Bronchial epithelial cell (primary cell): ENCODE measurements around the gene ESPN. TPM values are rescaled to one million over a fixed set of nuclear protein-coding genes. Genes with fewer than 3 reads are reported as not detected.

Experiments
- DNase-seq: peaks from one replicate; pipeline ENCODE4 v3.0.0-alpha.2; 2010; ENCODE audit warnings: low read depth
- FAIRE-seq: peaks from 2 replicates; lab custom pipeline; 2011; peaks lifted over from hg19 to GRCh38; lab: Jason Lieb, UNC
- H3K27me3 ChIP-seq: 2 replicates; pipeline ENCODE4 v1.5.1; 2011; ENCODE audit warnings: low read length; ENCODE audit not compliant: control insufficient read depth, insufficient read depth
- H3K36me3 ChIP-seq: 2 replicates; pipeline ENCODE4 v1.5.1; 2011; ENCODE audit warnings: low read length; ENCODE audit not compliant: control insufficient read depth, insufficient read depth
- H3K4me3 ChIP-seq: 2 replicates; pipeline ENCODE4 v1.5.1; 2011; ENCODE audit warnings: mild to moderate bottlenecking, low read depth, low read length, control low read depth
- total RNA-seq: library from RNA; depleted of rRNA; stranded (reverse); fragments of >200 nt; gene quantifications from 2 replicates; pipeline ENCODE4 v1.2.1, GENCODE V29; 2014
- TF ChIP-seq, protein P1 (sequence below): IDR thresholded peaks from 2 replicates; pipeline ENCODE4 v1.5.1; 2011; ENCODE audit warnings: mild to moderate bottlenecking, moderate library complexity, low read length, control low read depth, inconsistent platforms; ENCODE audit not compliant: insufficient read depth, severe bottlenecking

The ESPN gene
- total RNA-seq, 1 donor from 2014 or later = 4.5 TPM

DNA sequence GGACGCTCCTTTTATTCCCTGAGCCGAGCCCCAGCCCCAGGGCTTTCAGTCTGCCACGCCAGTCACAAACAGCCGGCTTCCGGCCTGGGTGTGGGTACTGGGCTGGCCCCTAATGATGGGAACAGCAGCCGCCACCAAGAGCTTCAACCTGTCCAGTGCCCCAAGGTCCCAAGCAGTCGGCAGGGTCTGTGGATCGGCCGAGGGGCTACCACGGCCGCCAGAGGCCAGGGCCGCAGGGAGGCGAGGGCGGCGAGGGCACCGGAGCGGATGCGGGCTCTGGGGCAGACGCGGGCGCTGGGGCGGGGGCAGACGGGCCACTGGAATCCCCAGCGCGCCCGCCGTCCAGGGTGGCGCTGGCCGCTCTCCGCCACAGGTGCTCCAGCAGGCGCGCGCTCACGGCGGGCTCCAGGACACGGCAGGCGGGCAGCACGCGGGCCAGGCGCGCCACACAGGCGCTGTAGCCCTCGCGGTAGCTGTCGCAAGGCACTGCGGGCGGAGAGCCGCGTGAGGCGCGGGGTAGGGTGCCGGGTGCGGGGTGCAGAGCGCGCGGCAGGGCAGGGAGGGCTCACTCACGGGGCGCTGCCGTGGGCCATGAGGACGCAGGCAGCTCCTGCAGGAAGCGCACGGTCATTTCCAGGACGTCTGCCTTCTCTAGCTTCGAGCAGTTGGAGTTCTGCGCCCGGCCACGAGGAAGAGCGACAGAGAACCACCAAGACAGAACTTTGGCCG, 5.7 kb upstream of the ESPN start:
- no peaks in the 10 kb centered on the region for H3K27me3 ChIP-seq
- DNase-seq = no peak
- peaks cover 6% of the 10 kb centered on the region for H3K36me3 ChIP-seq
- no peak for FAIRE-seq
- TF ChIP-seq, protein P1, sequence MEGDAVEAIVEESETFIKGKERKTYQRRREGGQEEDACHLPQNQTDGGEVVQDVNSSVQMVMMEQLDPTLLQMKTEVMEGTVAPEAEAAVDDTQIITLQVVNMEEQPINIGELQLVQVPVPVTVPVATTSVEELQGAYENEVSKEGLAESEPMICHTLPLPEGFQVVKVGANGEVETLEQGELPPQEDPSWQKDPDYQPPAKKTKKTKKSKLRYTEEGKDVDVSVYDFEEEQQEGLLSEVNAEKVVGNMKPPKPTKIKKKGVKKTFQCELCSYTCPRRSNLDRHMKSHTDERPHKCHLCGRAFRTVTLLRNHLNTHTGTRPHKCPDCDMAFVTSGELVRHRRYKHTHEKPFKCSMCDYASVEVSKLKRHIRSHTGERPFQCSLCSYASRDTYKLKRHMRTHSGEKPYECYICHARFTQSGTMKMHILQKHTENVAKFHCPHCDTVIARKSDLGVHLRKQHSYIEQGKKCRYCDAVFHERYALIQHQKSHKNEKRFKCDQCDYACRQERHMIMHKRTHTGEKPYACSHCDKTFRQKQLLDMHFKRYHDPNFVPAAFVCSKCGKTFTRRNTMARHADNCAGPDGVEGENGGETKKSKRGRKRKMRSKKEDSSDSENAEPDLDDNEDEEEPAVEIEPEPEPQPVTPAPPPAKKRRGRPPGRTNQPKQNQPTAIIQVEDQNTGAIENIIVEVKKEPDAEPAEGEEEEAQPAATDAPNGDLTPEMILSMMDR = no peak
- H3K4me3 ChIP-seq = peak overlapping the region; percentile 54

DNA sequence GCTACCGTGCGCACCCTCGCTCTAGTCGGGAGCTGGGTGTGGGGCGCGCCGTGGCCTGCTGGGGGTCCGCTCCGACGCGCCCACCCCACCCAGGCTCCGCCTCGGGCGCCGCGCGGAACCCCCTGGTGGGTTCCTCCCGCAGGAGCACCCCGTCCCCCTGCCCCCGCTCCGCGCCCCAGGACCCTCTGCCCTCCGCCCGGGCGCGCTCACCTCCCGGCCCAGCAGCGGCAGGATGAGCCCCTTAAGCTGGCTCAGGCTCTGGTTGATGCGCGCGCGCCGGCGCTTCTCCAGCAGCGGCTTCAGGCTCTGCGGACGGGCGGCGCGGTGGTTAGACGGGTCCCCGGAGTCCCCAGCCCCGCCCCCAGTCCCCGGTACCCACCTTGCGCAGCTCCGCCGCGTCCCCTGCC, 5.2 kb upstream of the ESPN start:
- H3K27me3 ChIP-seq = no peaks in the 10 kb centered on the region
- FAIRE-seq = no peak

DNA sequence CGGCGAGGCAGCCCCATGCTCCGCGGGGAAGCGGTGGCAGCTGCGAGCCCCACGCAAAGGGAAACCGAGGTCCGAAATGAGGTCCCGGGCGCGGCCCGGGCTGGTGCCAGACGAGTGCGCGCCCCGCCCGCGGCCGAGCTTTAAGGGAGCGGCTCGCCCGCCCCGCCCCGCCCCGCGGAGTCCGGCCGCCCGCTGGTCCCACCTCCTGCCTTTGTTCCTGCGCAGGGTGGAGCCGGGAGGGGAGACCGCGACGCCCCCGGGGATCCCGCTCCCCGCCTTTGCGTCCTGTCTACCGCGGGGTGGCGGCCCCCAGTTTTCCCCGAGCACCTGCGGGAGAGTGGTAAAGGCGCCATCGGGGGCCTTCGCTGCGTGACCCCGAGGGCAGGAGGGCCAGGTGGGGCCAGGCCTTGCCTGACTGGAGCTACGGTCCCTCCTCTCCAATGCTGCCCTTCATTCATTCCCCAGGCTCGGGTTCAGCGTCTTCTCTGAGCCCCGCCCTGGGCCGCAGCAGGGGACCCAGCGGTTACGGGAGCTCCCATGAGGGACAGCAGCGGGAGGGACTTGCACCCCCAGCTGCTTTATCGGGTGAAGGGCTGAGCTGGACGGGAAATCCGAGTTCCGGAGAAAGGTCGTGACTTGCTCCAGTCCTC, 4.6 kb upstream of the ESPN start, which contains the start of gene HES2:
Gene HES2 (minus strand): TSS at position 116 of the 650 bp plus-strand sequence. CDS start 99 bp downstream, at position 17.
- no peak for FAIRE-seq

More for the DNA sequence above, 5.2 kb upstream of the ESPN start:
- no peak for DNase-seq
- peak overlapping the region; percentile 54 for H3K4me3 ChIP-seq
- H3K36me3 ChIP-seq = peaks cover 6% of the 10 kb centered on the region
- TF ChIP-seq, protein P1 = no peak

GRCh38 chr1:6420454-6421042, 4.0 kb upstream of the ESPN start:
- H3K36me3 ChIP-seq = peaks cover 6% of the 10 kb centered on the region
- FAIRE-seq (no peak), DNase-seq (no peak)
- TF ChIP-seq, protein P1 = no peak
- no peaks in the 10 kb centered on the region for H3K27me3 ChIP-seq
- peak overlapping the region; percentile 54 for H3K4me3 ChIP-seq

More for the DNA sequence above, 4.6 kb upstream of the ESPN start, which contains the start of gene HES2:
- no peak for DNase-seq
- Histone ChIP-seq H3K27me3 (no peaks in the 10 kb centered on the region), H3K4me3 (peak within 1 kb of the TSS; percentile 54), H3K36me3 (peaks cover 6% of the 10 kb centered on the region)
- TF ChIP-seq, protein P1 = no peak

- Histone ChIP-seq H3K36me3 (peaks cover 6% of the 10 kb centered on the region), H3K27me3 (no peaks in the 10 kb centered on the region), H3K4me3 (no peak overlapping the region)
- DNase-seq (no peak), FAIRE-seq (no peak)
- TF ChIP-seq, protein P1 = no peak
Observed at GRCh38 chr1:6421266-6421665, 3.3 kb upstream of the ESPN start.
